ENCODE measurements around the gene PHACTR1. TPM values are rescaled to one million over a fixed set of nuclear protein-coding genes. Genes with fewer than 3 reads are reported as not detected.

The PHACTR1 gene
- total RNA-seq, 1 experiment from 2014 or later = 15.5 TPM

- ChIA-PET POLR2A (no interaction called here), CTCF (no interaction called here)
- ATAC-seq (no peak), DNase-seq (ENCODE audit: low spot score) (no peak)
- Mint-ChIP-seq H3K27ac (no peak overlapping the region), H3K4me1 (peaks cover 40% of the 10 kb centered on the region), H3K27me3 (ENCODE audit: low read depth) (peaks cover 54% of the 10 kb centered on the region), H3K36me3 (no peaks in the 10 kb centered on the region), H3K9me3 (no peaks in the 10 kb centered on the region), H3K4me3 (peak overlapping the region; percentile 84)
- TF ChIP-seq FOXK1 (CRISPR knock-in tag; IDR thresholded peaks at IDR 0.05) (no peak), HMGA2 (CRISPR knock-in tag; IDR thresholded peaks at IDR 0.05) (no peak)
These were observed 295.1 kb downstream of the PHACTR1 start for GRCh38 chr6:13011612-13012146.

- H3K27me3 Mint-ChIP-seq (ENCODE audit: low read depth) = peaks cover 54% of the 10 kb centered on the region
These were observed 295.7 kb downstream of the PHACTR1 start for GRCh38 chr6:13012296-13012695.

More at GRCh38 chr6:13012296-13012695, 295.7 kb downstream of the PHACTR1 start:
- Mint-ChIP-seq H3K4me3 (peak overlapping the region; percentile 84), H3K36me3 (no peaks in the 10 kb centered on the region), H3K4me1 (peaks cover 40% of the 10 kb centered on the region), H3K27ac (no peak overlapping the region), H3K9me3 (no peaks in the 10 kb centered on the region)
- DNase-seq (ENCODE audit: low spot score) = no peak
- TF ChIP-seq ZNF232 (CRISPR knock-in tag; IDR thresholded peaks at IDR 0.05) (no peak), FOXK1 (CRISPR knock-in tag; IDR thresholded peaks at IDR 0.05) (no peak), PRDM15 (CRISPR knock-in tag; IDR thresholded peaks at IDR 0.05) (no peak), ZNF532 (CRISPR knock-in tag; IDR thresholded peaks at IDR 0.05; ENCODE audit: borderline replicate concordance) (no peak), ELF4 (CRISPR knock-in tag; IDR thresholded peaks at IDR 0.05; ENCODE audit: low read depth) (no peak), ZNF138 (CRISPR knock-in tag; conservative IDR thresholded peaks at IDR 0.05) (no peak), MXD4 (CRISPR knock-in tag; IDR thresholded peaks at IDR 0.05; ENCODE audit: borderline replicate concordance) (no peak), AFF4 (CRISPR knock-in tag; IDR thresholded peaks at IDR 0.05; ENCODE audit: borderline replicate concordance) (no peak), ATF2 (CRISPR knock-in tag; IDR thresholded peaks at IDR 0.05; ENCODE audit: borderline replicate concordance, low read depth) (no peak), USF1 (CRISPR knock-in tag; IDR thresholded peaks at IDR 0.05) (no peak), ARID4B (CRISPR knock-in tag; IDR thresholded peaks at IDR 0.05; ENCODE audit: borderline replicate concordance) (no peak), TCF7 (CRISPR knock-in tag; IDR thresholded peaks at IDR 0.05; ENCODE audit: low read depth) (no peak)
- ChIA-PET POLR2A (no interaction called here), CTCF (interaction anchor here (1.2 kb wide), 1 partner anchor 56 kb away, joined by 4 read pairs; no protein-coding TSS in a partner anchor)
- no peak for ATAC-seq

Measured in WTC11 (cell line).